HCT116 (cell line): ENCODE measurements around the gene TRMT2A. TPM values are rescaled to one million over a fixed set of nuclear protein-coding genes. Genes with fewer than 3 reads are reported as not detected.

Experiments
- ATAC-seq: fragments of 200-7000 bp; cut with Tn5 transposase; 2 replicates; pipeline ENCODE4 v1.9.1; 2020; ENCODE audit warnings: mild to moderate bottlenecking, moderate library complexity
- BruUV-seq: library from RNA; stranded (reverse); fragments of 400-500 nt; replicated peaks from 2 replicates; lab custom pipeline; 2021; lab: Mats Ljungman, UMichigan
- CTCF ChIA-PET: fragments of 300-600 bp; sonication (Branson Sonifier 250); formaldehyde crosslinking; loops from one replicate; lab custom pipeline; 2021; ENCODE audit warnings: antibody characterized with exemption; lab: Charles Lee
- POLR2A ChIA-PET: fragments of 300-600, 350-600 bp; sonication (Branson Sonifier 250); formaldehyde crosslinking; loops from one replicate; lab custom pipeline; 2021; ENCODE audit warnings: antibody characterized with exemption; lab: Charles Lee
- RAD21 ChIA-PET, 2 experiments: fragments of 300-600 bp; sonication (Branson Sonifier 250); formaldehyde crosslinking; loops; one replicate each; lab custom pipeline; 2023; ENCODE audit warnings: low total read pairs in 2 of 2; ENCODE audit not compliant: uncharacterized antibody in 2 of 2, unreplicated experiment in 2 of 2, low non-redundant PET in 1 of 2; lab: Charles Lee
- DNase-seq: peaks from one replicate; pipeline ENCODE4 v3.0.0-alpha.2; 2010; ENCODE audit warnings: low read depth, low spot score
- H2AFZ ChIP-seq: fragments of 200-600 bp; shearing (Covaris generic), sonication (generic); 2 replicates; pipeline ENCODE4 v1.6.1; 2017; ENCODE audit warnings: low read depth, mixed run types, mixed read lengths, antibody characterized with exemption, low read length; ENCODE audit not compliant: poor library complexity, severe bottlenecking
- H3K27ac ChIP-seq: 2 replicates; pipeline ENCODE4 v1.5.1; 2012; ENCODE audit warnings: low read depth, low read length
- H3K27me3 ChIP-seq: fragments of 200-600 bp; sonication (generic); 2 replicates; pipeline ENCODE4 v1.6.1; 2016; ENCODE audit warnings: mixed run types, low read length, mixed read lengths; ENCODE audit not compliant: insufficient read depth
- H3K36me3 ChIP-seq, 2 experiments: fragments of 200-500 bp in 1 of 2; fragments of 200-600 bp in 1 of 2; sonication (Bioruptor generic) in 1 of 2; sonication (generic) in 1 of 2; 2 replicates each; pipeline versions ENCODE4 v1.5.1 to v1.6.1; 2014 to 2016; ENCODE audit warnings: low read length in 2 of 2, inconsistent platforms in 1 of 2, mixed read lengths in 1 of 2, mixed run types in 1 of 2; ENCODE audit not compliant: insufficient read depth in 2 of 2, control insufficient read depth in 1 of 2
- H3K4me1 ChIP-seq, 2 experiments: fragments of 200-600 bp in 1 of 2; sonication (generic) in 1 of 2; 2 replicates each; pipeline versions ENCODE4 v1.5.1 to v1.6.1; 2012 to 2017; ENCODE audit warnings: low read length in 2 of 2, inconsistent platforms in 1 of 2, mild to moderate bottlenecking in 1 of 2, mixed read lengths in 1 of 2, mixed run types in 1 of 2, moderate library complexity in 1 of 2; ENCODE audit not compliant: insufficient read depth in 2 of 2, control insufficient read depth in 1 of 2
- H3K4me2 ChIP-seq: fragments of 200-600 bp; sonication (generic); 2 replicates; pipeline ENCODE4 v1.6.1; 2017; ENCODE audit warnings: mixed run types, low read length, mixed read lengths
- H3K4me3 ChIP-seq, 2 experiments: fragments of 200-600 bp in 1 of 2; sonication (generic) in 1 of 2; replicated peaks in 1 of 2; 2 replicates each; pipeline ENCODE4 v1.5.1; 2011 to 2016; ENCODE audit warnings: low read length in 2 of 2, control low read depth in 1 of 2, low read depth in 1 of 2, mild to moderate bottlenecking in 1 of 2, mixed read lengths in 1 of 2, mixed run types in 1 of 2
- H3K79me2 ChIP-seq: fragments of 200-600 bp; sonication (generic); 2 replicates; pipeline ENCODE4 v1.6.1; 2017; ENCODE audit warnings: mild to moderate bottlenecking, mixed run types, low read length, moderate library complexity, mixed read lengths; ENCODE audit not compliant: insufficient read depth
- H3K9ac ChIP-seq: fragments of 200-600 bp; sonication (generic); 2 replicates; pipeline ENCODE4 v1.6.1; 2016; ENCODE audit warnings: low read length, mixed read lengths
- H3K9me2 ChIP-seq: fragments of 200-600 bp; sonication (generic), shearing (Covaris generic); 2 replicates; pipeline ENCODE4 v1.6.1; 2017; ENCODE audit warnings: mixed run types, mild to moderate bottlenecking, moderate library complexity; ENCODE audit not compliant: insufficient read depth
- H3K9me3 ChIP-seq, 2 experiments: fragments of 200-500 bp in 1 of 2; fragments of 200-600 bp in 1 of 2; sonication (Bioruptor generic) in 1 of 2; sonication (generic) in 1 of 2; 2 replicates each; pipeline ENCODE4 v1.6.1; 2014 to 2017; ENCODE audit warnings: low read length in 2 of 2, mixed read lengths in 2 of 2, inconsistent platforms in 1 of 2, low read depth in 1 of 2, mild to moderate bottlenecking in 1 of 2, mixed run types in 1 of 2, moderate library complexity in 1 of 2; ENCODE audit not compliant: control insufficient read depth in 1 of 2, insufficient read depth in 1 of 2
- H4K20me1 ChIP-seq: fragments of 200-600 bp; sonication (generic), shearing (Covaris generic); 2 replicates; pipeline ENCODE4 v1.6.1; 2017; ENCODE audit warnings: mixed run types, mild to moderate bottlenecking, moderate library complexity; ENCODE audit not compliant: insufficient read depth
- EGR1 ChIP-seq: IDR thresholded peaks from 2 replicates; pipeline ENCODE4 v1.6.1; 2012; ENCODE audit warnings: low read depth
- POLR2AphosphoS5 ChIP-seq: IDR thresholded peaks from 2 replicates; pipeline ENCODE4 v1.6.1; 2011; ENCODE audit warnings: mild to moderate bottlenecking, low read depth, low read length, moderate library complexity
- SIN3A ChIP-seq: IDR thresholded peaks from 2 replicates; pipeline ENCODE4 v1.6.1; 2012; ENCODE audit warnings: low read depth
- SRF ChIP-seq: IDR thresholded peaks from 2 replicates; pipeline ENCODE4 v1.6.1; 2012; ENCODE audit warnings: low read depth
- YY1 ChIP-seq: IDR thresholded peaks from 2 replicates; pipeline ENCODE4 v1.6.1; 2011; ENCODE audit warnings: low read length, low read depth, moderate library complexity, mild to moderate bottlenecking; ENCODE audit not compliant: insufficient replicate concordance; ENCODE audit errors: extremely low read depth
- intact Hi-C: fragments of 100-400 bp; cut with micrococcal nuclease; formaldehyde crosslinking; loops from 2 replicates; pipeline ENCODE4 v1.10.0; 2022
- total RNA-seq: library from RNA; stranded (reverse); gene quantifications from one replicate; pipeline ENCODE4 v1.2.1, GENCODE V29; 2021; ENCODE audit not compliant: unreplicated experiment

The TRMT2A gene
- total RNA-seq, 1 experiment from 2014 or later, result 67.3 TPM

- no peaks in the 10 kb centered on the region for H3K79me2 ChIP-seq
- no peaks in the 10 kb centered on the region for H4K20me1 ChIP-seq
- RAD21 ChIA-PET, result no interaction called here
- POLR2A ChIA-PET, result no interaction called here
- no peak overlapping the region; the same call in 1 of the 2 replicates for H3K27ac ChIP-seq
- TF ChIP-seq SIN3A, result no peak
- no peak for TF ChIP-seq POLR2AphosphoS5
- TF ChIP-seq, all 23 proteins: peak for 0
- CTCF ChIA-PET, result no interaction called here
- no peak for DNase-seq
- H3K4me3 ChIP-seq, result no peak overlapping the region
- no peaks in the 10 kb centered on the region; a peak in 1 of 4 replicates for H3K4me1 ChIP-seq
- no peak overlapping the region for H2AFZ ChIP-seq
- peaks cover 0 to 5% of the 10 kb centered on the region in 2 experiments; a peak in 1 of 4 replicates for H3K36me3 ChIP-seq
- H3K9ac ChIP-seq, result no peak overlapping the region
- H3K9me3 ChIP-seq, result no peaks in the 10 kb centered on the region
- no peaks in the 10 kb centered on the region for H3K27me3 ChIP-seq
- no peak for ATAC-seq
- no peak overlapping the region for H3K4me2 ChIP-seq
- intact Hi-C loops, result no loop called here
- no TSS peak for BruUV-seq
- H3K9me2 ChIP-seq, result no peaks in the 10 kb centered on the region
These were observed 28.3 kb upstream of the TRMT2A start for GRCh38 chr22:20145206-20145831.

DNA sequence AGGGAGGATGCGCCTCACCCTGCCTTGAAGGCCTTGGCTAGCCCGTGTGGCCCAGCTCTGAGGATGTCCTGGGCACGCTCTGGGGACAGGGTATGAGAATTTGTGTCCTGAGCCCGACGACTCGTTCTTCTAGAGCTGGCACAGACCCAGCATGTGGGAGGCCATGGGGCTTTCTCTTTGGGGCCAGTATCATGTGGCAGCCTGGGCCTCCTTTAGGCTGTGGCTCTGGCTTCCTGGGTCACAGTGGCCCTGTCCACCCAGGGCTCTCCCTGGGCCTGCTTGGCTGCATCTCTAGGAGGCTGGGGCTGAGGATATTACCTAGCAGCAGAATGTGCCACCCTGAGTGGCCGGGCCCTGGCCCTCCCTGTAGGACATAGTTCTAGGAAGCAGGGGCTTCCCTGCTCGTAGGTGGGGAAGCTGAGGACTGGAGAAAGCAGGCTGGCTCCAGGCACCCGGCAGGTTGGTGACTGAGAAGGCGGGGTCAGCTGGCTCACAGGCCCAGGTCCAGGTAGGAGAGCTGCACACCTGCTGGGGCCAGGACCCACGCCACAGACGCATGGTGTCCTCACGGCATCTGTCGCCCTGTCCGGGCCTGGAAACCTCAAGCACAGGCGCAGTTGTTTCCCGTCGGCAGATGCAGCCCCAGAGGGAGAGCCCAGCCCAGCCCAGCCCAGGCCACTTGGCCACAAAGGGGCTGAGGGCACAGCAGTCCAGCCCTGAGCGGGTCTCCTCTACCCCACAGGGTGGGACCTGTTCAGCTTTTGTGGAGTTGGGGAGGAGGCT, 27.0 kb upstream of the TRMT2A start:
- H3K4me3 ChIP-seq, result no peak overlapping the region
- DNase-seq (no peak), ATAC-seq (no peak)
- no peak overlapping the region for H3K27ac ChIP-seq
- H3K4me1 ChIP-seq, result no peaks in the 10 kb centered on the region; a peak in 1 of 4 replicates
- TF ChIP-seq EGR1 (no peak), SIN3A (no peak), YY1 (no peak), SRF (no peak)
- no peaks in the 10 kb centered on the region for H3K9me3 ChIP-seq
- no peak overlapping the region for H3K4me2 ChIP-seq
- BruUV-seq, result no TSS peak
- H3K27me3 ChIP-seq, result no peaks in the 10 kb centered on the region
- no peaks in the 10 kb centered on the region for H3K9me2 ChIP-seq
- peaks cover 11% of the 10 kb centered on the region; the same call in 1 of the 2 replicates for H3K79me2 ChIP-seq
- H3K36me3 ChIP-seq, result peaks cover 5 to 6% of the 10 kb centered on the region in 2 experiments; a peak in 2 of 4 replicates
- H2AFZ ChIP-seq, result no peak overlapping the region
- CTCF ChIA-PET, result no interaction called here
- POLR2A ChIA-PET, result no interaction called here
- intact Hi-C loops, result no loop called here
- H4K20me1 ChIP-seq, result no peaks in the 10 kb centered on the region
- no peak overlapping the region for H3K9ac ChIP-seq
- RAD21 ChIA-PET, result no interaction called here
